Measurements from ENCODE around the gene NPIPA7.
"Not testable (repeated sequence)": the region's sequence is repeated elsewhere in the genome, so short reads cannot be mapped to it uniquely, and the experiment has no call there.

DNA sequence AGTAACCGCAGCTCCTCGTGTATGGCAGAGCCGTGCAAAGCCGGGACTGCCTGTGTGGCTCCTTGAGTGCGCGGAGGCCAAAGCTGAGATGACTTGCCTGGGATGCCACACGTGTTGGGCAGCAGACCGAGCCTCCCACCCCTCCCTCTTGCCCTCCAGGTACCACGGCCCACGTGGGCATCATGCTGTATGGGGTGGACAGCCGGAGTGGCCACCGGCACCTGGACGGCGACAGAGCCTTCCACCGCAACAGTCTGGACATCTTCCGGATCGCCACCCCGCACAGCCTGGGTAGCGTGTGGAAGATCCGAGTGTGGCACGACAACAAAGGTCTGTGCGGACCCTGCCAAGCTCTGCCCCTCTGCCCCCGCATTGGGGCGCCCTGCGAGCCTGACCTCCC lies 4.7 kb upstream of the NPIPA7 start:
- TF ChIP-seq, protein P1, sequence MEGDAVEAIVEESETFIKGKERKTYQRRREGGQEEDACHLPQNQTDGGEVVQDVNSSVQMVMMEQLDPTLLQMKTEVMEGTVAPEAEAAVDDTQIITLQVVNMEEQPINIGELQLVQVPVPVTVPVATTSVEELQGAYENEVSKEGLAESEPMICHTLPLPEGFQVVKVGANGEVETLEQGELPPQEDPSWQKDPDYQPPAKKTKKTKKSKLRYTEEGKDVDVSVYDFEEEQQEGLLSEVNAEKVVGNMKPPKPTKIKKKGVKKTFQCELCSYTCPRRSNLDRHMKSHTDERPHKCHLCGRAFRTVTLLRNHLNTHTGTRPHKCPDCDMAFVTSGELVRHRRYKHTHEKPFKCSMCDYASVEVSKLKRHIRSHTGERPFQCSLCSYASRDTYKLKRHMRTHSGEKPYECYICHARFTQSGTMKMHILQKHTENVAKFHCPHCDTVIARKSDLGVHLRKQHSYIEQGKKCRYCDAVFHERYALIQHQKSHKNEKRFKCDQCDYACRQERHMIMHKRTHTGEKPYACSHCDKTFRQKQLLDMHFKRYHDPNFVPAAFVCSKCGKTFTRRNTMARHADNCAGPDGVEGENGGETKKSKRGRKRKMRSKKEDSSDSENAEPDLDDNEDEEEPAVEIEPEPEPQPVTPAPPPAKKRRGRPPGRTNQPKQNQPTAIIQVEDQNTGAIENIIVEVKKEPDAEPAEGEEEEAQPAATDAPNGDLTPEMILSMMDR (conservative IDR thresholded peaks at IDR 0.05): not testable (repeated sequence)
- not testable (repeated sequence) for TF ChIP-seq ZFX (IDR thresholded peaks at IDR 0.05)

Measured in C4-2B (cell line).